ENCODE data around the gene ATP11A.

The ATP11A gene

GRCh38 chr13:112699322-112699918 is 9.6 kb downstream of the ATP11A start:
- TF ChIP-seq CTCF (IDR thresholded peaks at IDR 0.05; ENCODE audit: low read length, missing control alignments), result no peak
- H3K4me3 ChIP-seq (replicated peaks; ENCODE audit: low read depth, low read length), result no peak overlapping the region
- no peak for DNase-seq (ENCODE audit: low read depth)

DNA sequence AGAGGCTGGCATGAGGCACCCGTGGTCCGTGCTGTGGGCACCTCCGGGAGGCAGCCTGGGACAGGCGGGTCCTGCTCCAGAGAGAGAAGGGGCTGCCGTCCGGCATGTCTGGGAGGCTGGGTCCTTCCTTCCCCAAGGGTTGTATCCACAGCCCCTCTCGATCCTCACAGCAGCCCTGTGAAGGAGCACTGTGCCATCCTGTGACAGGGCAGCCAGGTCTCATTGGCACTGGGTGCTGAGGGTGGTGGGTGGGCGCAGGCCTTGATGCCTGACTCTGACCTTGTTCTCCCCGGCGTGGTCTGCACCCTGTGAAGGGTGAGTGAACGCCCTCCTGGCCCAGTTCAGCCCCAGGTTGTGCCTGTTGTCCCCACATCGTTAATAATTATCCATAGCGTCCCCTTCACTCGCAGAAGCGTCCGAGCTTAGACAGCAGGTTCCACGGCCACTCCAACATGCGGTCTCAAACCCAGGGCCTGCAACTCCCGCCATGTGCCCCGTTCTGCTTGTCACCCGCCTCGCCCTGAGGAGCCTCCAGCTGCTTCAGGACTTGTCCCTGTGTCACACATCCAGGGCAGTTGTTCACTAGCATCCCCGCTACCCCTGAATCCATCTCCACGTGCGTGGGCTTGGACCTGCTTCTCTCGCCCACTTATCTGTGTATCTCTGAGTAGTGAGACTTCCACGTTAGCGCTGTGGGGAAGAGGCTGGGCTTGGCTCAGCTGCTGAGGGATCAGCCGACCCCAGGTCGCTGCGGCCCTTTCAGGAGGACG is 10.6 kb downstream of the ATP11A start:
- no peak for TF ChIP-seq CTCF (IDR thresholded peaks at IDR 0.05; ENCODE audit: low read length, missing control alignments)
- no peak for DNase-seq (ENCODE audit: low read depth)
- no peak overlapping the region for H3K4me3 ChIP-seq (replicated peaks; ENCODE audit: low read depth, low read length)

GRCh38 chr13:112702341-112702985 is 12.6 kb downstream of the ATP11A start:
- no peak for DNase-seq (ENCODE audit: low read depth)
- H3K4me3 ChIP-seq (replicated peaks; ENCODE audit: low read depth, low read length), result no peak overlapping the region
- no peak for TF ChIP-seq CTCF (IDR thresholded peaks at IDR 0.05; ENCODE audit: low read length, missing control alignments)

GRCh38 chr13:112702986-112703379 is 13.1 kb downstream of the ATP11A start:
- H3K4me3 ChIP-seq (replicated peaks; ENCODE audit: low read depth, low read length), result no peak overlapping the region
- no peak for TF ChIP-seq CTCF (IDR thresholded peaks at IDR 0.05; ENCODE audit: low read length, missing control alignments)
- no peak for DNase-seq (ENCODE audit: low read depth)

DNA sequence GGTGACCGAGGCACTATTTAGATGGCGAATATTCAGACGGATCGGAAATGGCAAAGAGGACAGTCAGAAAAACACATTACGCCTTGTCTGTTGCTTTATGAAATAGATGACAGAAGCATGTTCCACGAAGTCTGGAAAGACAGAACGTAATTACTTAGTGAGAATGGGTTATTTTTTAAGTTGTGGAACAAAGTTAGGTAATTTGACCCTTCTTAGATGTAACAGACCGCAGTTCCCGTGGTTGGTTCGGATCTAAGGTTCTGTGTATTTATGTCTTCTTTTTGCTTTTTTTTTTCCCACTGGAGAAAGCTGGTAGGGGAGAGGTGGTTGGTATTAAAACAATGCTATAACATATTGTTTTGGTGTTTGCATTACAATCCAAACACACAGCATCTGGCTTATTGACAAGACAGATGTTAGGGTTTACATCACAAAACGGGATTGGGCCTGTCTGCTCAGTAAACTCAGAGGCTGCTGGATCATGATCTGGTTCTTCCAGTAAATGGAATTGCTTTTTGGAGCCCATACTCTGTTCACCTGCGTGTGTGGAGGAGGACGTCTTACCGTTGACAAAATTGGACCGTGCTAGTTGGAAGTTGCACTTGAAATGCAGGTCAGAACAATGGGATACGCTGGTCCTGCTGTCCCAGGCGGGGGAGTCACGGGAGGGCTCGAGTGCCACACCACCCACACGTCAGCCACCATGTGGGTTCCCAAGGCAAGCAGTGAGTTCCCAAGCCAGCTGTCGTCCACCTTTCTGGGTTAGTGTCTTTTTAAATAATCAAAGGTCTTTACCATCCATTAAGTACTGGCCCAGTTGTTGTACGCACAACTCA is 13.8 kb downstream of the ATP11A start:
- H3K4me3 ChIP-seq (replicated peaks; ENCODE audit: low read depth, low read length), result no peak overlapping the region
- no peak for TF ChIP-seq CTCF (IDR thresholded peaks at IDR 0.05; ENCODE audit: low read length, missing control alignments)
- DNase-seq (ENCODE audit: low read depth), result no peak

DNA sequence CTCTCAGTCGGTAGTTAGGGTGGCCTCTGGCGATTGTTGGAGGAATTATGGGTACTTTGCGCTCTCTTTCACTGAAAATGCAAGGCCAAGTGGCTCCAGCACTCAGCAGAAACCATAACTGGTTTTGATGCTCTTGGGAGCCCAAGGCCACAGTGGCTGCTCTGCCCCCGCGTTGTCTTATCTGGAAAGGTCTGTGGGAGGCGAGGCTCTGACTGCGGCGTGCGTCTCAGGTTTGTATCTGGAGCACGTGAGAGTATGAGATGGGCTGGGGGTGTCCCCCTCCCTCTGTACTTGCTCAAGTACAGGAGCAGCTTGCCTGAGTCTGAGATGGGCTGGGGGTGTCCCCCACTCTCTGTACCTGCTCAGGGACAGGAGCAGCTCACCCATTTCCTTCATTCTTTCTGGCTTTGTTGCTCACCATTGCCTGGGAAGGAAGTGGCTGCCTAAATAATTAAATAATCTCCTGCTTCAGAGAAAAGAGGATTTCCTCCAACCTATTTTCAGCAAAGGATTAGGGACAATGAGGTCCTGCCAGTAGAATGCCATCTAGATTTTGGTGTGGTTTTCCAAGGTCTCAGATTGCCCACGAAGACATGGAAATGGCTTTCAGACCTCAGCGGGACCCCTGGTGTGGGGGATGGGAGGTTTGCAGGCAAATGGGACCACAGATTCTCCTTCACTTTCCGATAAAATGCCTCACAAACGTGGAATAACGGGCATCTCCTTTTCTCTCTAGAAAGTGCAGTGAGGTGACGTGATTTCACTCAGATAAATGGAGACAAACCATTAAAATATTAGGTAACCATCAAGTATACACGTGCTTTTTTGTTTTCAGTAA is 14.7 kb downstream of the ATP11A start:
- DNase-seq (ENCODE audit: low read depth), result no peak
- TF ChIP-seq CTCF (IDR thresholded peaks at IDR 0.05; ENCODE audit: low read length, missing control alignments), result no peak
- H3K4me3 ChIP-seq (replicated peaks; ENCODE audit: low read depth, low read length), result no peak overlapping the region

Data from fibroblast of pulmonary artery (primary cell).